Body of pancreas (tissue), 4 donors: Measurements from ENCODE around the gene WNT7B. TPM values are rescaled to one million over a fixed set of nuclear protein-coding genes. Genes with fewer than 3 reads are reported as not detected.

Experiments used
- ATAC-seq: fragments of 150-250 bp; one replicate; pipeline ENCODE4 v1.9.1; 2016
- DNase-seq, 4 donors: peaks; one replicate each; pipeline ENCODE4 v3.0.0-alpha.2; 2019
- H3K27ac ChIP-seq, 4 donors: fragments of 200-600 bp; sonication (generic); 1 replicate in 3 of 4; 2 replicates in 1 of 4; pipeline versions ENCODE4 v1.5.1 to v1.6.1; 2016 to 2019; ENCODE audit warnings: mild to moderate bottlenecking in 1 of 4, mixed read lengths in 1 of 4, moderate library complexity in 1 of 4
- H3K27me3 ChIP-seq, 2 donors: fragments of 200-600 bp; sonication (generic); one replicate each; pipeline ENCODE4 v1.6.0; 2016; ENCODE audit warnings: mild to moderate bottlenecking in 1 of 2
- H3K36me3 ChIP-seq, 2 donors: fragments of 200-600 bp; sonication (generic); replicated peaks in 1 of 2; 2 replicates each; pipeline ENCODE4 v1.5.1; 2016; ENCODE audit warnings: low read depth in 2 of 2; ENCODE audit not compliant: insufficient read depth in 1 of 2
- H3K4me1 ChIP-seq: fragments of 200-600 bp; sonication (generic); one replicate; pipeline ENCODE4 v1.6.0; 2016
- H3K4me3 ChIP-seq, 2 donors: fragments of 200-600 bp; sonication (generic); 1 replicate in 1 of 2; 2 replicates in 1 of 2; pipeline ENCODE4 v1.5.1; 2016 to 2019
- H3K9me3 ChIP-seq, 3 donors: fragments of 200-600 bp; sonication (generic); 1 replicate in 2 of 3; 2 replicates in 1 of 3; pipeline ENCODE4 v1.5.1; 2016
- POLR2A ChIP-seq, 3 donors: fragments of 450-650 bp; IDR thresholded peaks; one replicate each; pipeline ENCODE4 v1.6.1; 2016; ENCODE audit warnings: antibody characterized with exemption in 3 of 3, mild to moderate bottlenecking in 2 of 3
- WGBS, 2 donors: methylation state at CpG; one replicate each; pipeline ENCODE4 v1.1.5; 2017; 5-methylcytosine and 5-hydroxymethylcytosine counted together
- intact Hi-C: fragments of 100-400 bp; cut with DNase I; formaldehyde crosslinking; loops from one replicate; pipeline ENCODE4 v1.15.1; 2023
- total RNA-seq, 2 donors: library from RNA; depleted of rRNA; stranded (reverse); fragments of >200 nt; gene quantifications; one replicate each; pipeline ENCODE4 v1.1.0, GENCODE V29; 2016
- TF ChIP-seq, protein P1 (sequence below), 7 experiments: fragments of 450-650 bp in 4 of 7; fragments of 200-600 bp in 3 of 7; sonication (generic) in 3 of 7; IDR thresholded peaks; one replicate each; pipeline ENCODE4 v1.5.1; 2016 to 2019; ENCODE audit warnings: antibody characterized with exemption in 7 of 7

Gene WNT7B
- total RNA-seq, 2 donors from 2014 or later: 2.1 TPM; not detected in 1

DNA sequence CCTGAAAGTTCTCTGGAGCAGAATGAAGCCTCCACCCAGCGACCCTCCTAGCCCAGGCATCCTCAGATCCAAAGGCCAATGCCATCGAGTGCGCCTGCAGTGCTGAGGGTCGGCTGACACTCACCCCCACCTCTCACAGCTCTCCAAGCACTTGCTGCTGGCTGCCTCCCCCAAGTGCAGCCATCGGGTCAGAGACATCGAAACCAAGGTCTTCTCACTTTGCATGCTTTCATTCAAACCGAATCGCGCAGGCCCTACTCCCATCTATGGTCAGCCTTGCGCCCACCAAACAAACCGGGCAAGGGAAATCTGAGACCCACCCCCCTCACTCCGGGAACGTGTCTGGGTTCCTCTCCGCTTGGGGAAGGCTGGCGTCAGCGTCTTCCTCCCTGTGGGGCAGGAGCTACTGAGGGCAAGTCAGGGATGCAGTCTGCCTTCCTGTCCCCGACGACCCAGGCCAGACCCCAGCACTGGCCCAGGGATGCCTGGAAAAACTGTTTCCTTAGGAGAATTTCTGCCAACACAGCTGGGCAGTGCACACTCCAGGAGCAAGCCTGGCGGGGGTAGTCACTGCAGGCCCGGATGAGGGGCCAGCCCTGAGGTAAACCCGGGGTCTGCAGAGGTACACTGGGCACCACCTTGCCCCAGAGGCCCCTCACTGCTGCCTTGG, 7.0 kb downstream of the WNT7B start:
- TF ChIP-seq, protein P1, sequence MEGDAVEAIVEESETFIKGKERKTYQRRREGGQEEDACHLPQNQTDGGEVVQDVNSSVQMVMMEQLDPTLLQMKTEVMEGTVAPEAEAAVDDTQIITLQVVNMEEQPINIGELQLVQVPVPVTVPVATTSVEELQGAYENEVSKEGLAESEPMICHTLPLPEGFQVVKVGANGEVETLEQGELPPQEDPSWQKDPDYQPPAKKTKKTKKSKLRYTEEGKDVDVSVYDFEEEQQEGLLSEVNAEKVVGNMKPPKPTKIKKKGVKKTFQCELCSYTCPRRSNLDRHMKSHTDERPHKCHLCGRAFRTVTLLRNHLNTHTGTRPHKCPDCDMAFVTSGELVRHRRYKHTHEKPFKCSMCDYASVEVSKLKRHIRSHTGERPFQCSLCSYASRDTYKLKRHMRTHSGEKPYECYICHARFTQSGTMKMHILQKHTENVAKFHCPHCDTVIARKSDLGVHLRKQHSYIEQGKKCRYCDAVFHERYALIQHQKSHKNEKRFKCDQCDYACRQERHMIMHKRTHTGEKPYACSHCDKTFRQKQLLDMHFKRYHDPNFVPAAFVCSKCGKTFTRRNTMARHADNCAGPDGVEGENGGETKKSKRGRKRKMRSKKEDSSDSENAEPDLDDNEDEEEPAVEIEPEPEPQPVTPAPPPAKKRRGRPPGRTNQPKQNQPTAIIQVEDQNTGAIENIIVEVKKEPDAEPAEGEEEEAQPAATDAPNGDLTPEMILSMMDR (IDR thresholded peaks at IDR 0.05): no peak
- TF ChIP-seq POLR2A (IDR thresholded peaks at IDR 0.05): no peak
- no peak for DNase-seq
- WGBS, 2 donors: 74 to 79% methylated on average over 11 to 20 of the region's 21 CpGs
- Histone ChIP-seq H3K36me3 (no peaks in the 10 kb centered on the region), H3K27ac (no peak overlapping the region), H3K9me3 (no peaks in the 10 kb centered on the region), H3K4me3 (no peak overlapping the region), H3K4me1 (peaks cover 10% of the 10 kb centered on the region), H3K27me3 (peaks cover 0 to 17% of the 10 kb centered on the region in 2 donors)
- no peak for ATAC-seq
- intact Hi-C loops: no loop called here

- no peaks in the 10 kb centered on the region for H3K9me3 ChIP-seq
- no peak for TF ChIP-seq POLR2A (IDR thresholded peaks at IDR 0.05)
- TF ChIP-seq, protein P1 (IDR thresholded peaks at IDR 0.05): no peak
- no peak for DNase-seq
- intact Hi-C loops: no loop called here
- ATAC-seq: no peak
- H3K27me3 ChIP-seq: peaks cover 0 to 12% of the 10 kb centered on the region in 2 donors
- 66 to 68% methylated on average over 6 to 11 of the region's 11 CpGs for WGBS, 2 donors
- no peak overlapping the region for H3K27ac ChIP-seq
- no peak overlapping the region for H3K4me3 ChIP-seq
- peaks cover 10% of the 10 kb centered on the region for H3K4me1 ChIP-seq
- H3K36me3 ChIP-seq: no peaks in the 10 kb centered on the region
Measured at GRCh38 chr22:45969414-45969799, 7.6 kb downstream of the WNT7B start.

DNA sequence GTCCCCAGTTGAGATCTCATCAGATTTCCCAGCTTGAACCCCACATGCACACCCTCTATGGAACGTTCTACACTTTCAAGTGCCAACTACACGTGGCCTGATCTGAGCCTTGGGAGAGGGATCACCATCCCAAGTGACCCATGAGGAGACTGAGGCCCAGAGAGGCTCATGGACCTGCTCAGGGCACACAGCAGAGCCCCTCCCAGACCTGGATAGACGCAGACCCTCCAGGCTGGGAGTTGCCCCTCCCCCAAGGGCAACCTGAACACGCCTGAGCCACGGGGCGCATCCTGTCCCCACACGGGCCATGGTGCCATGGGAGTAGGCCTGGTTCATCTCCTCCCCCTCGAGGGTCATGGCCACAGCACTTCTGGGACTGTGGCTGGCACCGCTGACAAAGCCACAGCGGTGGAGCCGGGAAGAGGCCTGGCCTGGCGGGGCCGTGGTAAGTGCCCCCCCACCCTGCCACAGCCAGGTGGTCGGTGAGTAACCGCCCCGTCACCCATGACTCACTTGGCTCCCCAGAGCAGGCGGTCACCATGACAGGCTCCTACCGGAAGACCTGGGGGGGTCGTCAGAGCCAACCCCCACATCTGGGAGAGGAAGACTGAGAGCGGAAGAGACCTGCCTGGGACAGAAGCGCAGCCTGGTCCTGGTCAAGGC, 8.1 kb downstream of the WNT7B start:
- H3K9me3 ChIP-seq: no peaks in the 10 kb centered on the region
- ATAC-seq (no peak), DNase-seq (no peak)
- intact Hi-C loops: no loop called here
- H3K27ac ChIP-seq: no peak overlapping the region
- 70 to 74% methylated on average over 14 to 18 of the region's 21 CpGs for WGBS, 2 donors
- H3K27me3 ChIP-seq: peaks cover 0 to 11% of the 10 kb centered on the region in 2 donors
- no peak for TF ChIP-seq POLR2A (IDR thresholded peaks at IDR 0.05)
- TF ChIP-seq, protein P1 (IDR thresholded peaks at IDR 0.05): no peak
- no peaks in the 10 kb centered on the region for H3K36me3 ChIP-seq
- peaks cover 10% of the 10 kb centered on the region for H3K4me1 ChIP-seq
- no peak overlapping the region for H3K4me3 ChIP-seq

DNA sequence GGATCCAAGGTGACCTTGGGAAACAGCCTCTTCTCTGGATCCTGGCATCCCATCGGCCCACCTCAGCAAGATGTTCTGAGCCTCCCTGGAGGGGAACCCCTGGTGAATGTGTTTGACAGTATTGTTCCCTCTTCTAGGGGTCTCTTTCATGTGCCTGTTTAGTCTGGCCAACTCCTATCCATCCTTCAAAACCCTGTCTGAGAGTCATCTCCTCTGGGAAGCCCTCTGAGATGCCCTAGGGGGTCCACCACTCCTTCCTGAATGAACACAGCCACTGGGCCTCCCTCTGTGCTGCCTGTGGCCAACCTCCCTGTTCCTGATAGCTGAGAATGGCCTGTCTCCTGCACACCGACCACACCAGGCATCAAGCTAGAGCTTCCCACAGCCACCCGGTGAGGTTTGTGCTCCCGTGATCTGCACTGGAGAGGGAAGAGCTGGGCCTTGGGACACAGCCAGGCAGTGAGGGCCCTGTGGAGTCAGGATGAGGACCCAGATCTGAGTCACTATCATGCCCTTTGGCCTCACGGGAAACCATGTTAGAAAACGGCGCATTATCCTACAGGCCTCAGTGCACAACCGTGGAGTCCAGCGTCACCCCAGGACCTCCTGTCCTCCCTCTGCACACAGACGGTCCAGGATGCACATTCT, 8.8 kb downstream of the WNT7B start:
- no peak for TF ChIP-seq POLR2A (IDR thresholded peaks at IDR 0.05)
- TF ChIP-seq, protein P1 (IDR thresholded peaks at IDR 0.05): no peak
- WGBS, 2 donors: 53 to 87% methylated on average over 3 to 10 of the region's 10 CpGs
- H3K36me3 ChIP-seq: no peaks in the 10 kb centered on the region
- DNase-seq (no peak), ATAC-seq (no peak)
- no peaks in the 10 kb centered on the region for H3K9me3 ChIP-seq
- no peak overlapping the region for H3K27ac ChIP-seq
- intact Hi-C loops: no loop called here
- peaks cover 10% of the 10 kb centered on the region for H3K4me1 ChIP-seq
- peaks cover 0 to 11% of the 10 kb centered on the region in 2 donors for H3K27me3 ChIP-seq
- H3K4me3 ChIP-seq: no peak overlapping the region
